HG03342 (cell line): ENCODE results near the gene KCNQ1.
"Not testable (repeated sequence)": the region's sequence is repeated elsewhere in the genome, so short reads cannot be mapped to it uniquely, and the experiment has no call there.

Experiments
- ATAC-seq: cut with Tn5 transposase; IDR thresholded peaks from one replicate; pipeline ENCODE4 v1.9.1; 2021; ENCODE audit warnings: mild to moderate bottlenecking, moderate library complexity; ENCODE audit not compliant: unreplicated experiment

KCNQ1 gene

GRCh38 chr11:2631161-2631560, 186.4 kb downstream of the KCNQ1 start:
- no peak for ATAC-seq

GRCh38 chr11:2639763-2640162, 195.0 kb downstream of the KCNQ1 start:
- not testable (repeated sequence) for ATAC-seq

- ATAC-seq, result no peak
Measured at GRCh38 chr11:2641623-2642022, 196.8 kb downstream of the KCNQ1 start.

- no peak for ATAC-seq
Measured at GRCh38 chr11:2643746-2644145, 198.9 kb downstream of the KCNQ1 start.

- no peak for ATAC-seq
Measured at GRCh38 chr11:2644844-2645778, 200.3 kb downstream of the KCNQ1 start.

DNA sequence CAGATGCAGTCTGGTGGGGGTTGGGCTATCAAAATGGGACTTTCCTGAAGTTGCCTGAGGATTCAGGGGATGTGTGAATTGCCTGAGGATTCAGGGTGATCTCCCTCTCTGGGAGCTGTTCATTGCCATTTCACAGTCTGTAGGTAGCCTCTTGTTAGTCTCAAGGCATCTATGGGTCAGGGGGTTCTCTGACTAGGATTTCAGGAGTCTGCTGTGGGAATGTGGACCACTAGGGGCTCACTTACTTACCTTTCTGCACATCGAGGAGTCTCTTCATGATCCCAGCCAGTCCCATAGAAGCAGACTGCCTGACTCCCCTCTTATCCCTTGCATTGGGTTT, 200.9 kb downstream of the KCNQ1 start:
- no peak for ATAC-seq

GRCh38 chr11:2647167-2647566, 202.4 kb downstream of the KCNQ1 start:
- ATAC-seq, result no peak

GRCh38 chr11:2647953-2648352, 203.1 kb downstream of the KCNQ1 start:
- no peak for ATAC-seq

- ATAC-seq, result no peak
Measured at GRCh38 chr11:2649400-2649799, 204.6 kb downstream of the KCNQ1 start.

DNA sequence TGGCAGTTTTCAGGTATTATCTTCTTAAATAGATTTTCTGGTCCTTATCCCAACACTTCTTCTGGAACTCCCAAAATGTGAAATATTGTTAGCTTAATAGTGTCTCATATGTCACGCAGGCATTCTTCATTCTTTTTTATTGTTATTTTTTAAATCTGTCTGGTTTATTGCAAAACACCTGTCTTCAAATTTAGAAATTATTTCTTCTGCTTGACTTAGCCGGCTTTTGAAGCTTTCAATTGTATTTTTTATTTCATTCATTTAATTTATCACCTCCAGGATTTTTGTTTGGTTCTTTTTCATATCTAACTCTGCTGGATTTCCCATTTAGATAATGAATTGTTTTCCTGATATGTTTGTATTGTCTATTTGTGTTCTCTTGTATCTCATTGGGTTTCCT, 205.0 kb downstream of the KCNQ1 start:
- ATAC-seq, result no peak

- ATAC-seq, result no peak
Measured at GRCh38 chr11:2650343-2650867, 205.6 kb downstream of the KCNQ1 start.

GRCh38 chr11:2651054-2651617, 206.3 kb downstream of the KCNQ1 start:
- ATAC-seq, result no peak

DNA sequence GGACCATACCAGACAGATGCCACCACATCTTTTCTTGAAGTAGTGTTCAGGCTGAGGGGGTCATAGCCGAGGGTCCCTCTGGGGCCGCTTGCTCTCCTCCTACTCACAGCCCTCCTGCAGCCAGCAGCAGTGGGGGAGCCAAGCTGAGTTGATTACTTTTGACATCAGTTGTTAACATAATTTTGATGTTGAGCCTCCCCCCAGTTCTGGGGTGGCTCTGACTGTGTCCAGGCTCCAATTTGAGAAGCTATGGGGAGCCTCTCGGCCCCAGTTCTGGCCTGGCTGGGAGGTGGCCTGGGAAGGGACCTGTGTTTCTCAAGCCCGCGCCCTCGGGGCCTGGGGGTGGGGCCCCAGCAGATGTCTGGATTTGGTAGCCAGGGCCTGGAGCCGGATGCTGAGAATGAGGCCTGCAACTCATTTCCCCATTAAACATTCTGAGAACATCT, 207.0 kb downstream of the KCNQ1 start:
- ATAC-seq, result no peak

- no peak for ATAC-seq
Measured at GRCh38 chr11:2652333-2653197, 207.8 kb downstream of the KCNQ1 start.

GRCh38 chr11:2653198-2653551, 208.4 kb downstream of the KCNQ1 start:
- ATAC-seq, result no peak

- no peak for ATAC-seq
Measured at GRCh38 chr11:2653930-2654739, 209.3 kb downstream of the KCNQ1 start.

DNA sequence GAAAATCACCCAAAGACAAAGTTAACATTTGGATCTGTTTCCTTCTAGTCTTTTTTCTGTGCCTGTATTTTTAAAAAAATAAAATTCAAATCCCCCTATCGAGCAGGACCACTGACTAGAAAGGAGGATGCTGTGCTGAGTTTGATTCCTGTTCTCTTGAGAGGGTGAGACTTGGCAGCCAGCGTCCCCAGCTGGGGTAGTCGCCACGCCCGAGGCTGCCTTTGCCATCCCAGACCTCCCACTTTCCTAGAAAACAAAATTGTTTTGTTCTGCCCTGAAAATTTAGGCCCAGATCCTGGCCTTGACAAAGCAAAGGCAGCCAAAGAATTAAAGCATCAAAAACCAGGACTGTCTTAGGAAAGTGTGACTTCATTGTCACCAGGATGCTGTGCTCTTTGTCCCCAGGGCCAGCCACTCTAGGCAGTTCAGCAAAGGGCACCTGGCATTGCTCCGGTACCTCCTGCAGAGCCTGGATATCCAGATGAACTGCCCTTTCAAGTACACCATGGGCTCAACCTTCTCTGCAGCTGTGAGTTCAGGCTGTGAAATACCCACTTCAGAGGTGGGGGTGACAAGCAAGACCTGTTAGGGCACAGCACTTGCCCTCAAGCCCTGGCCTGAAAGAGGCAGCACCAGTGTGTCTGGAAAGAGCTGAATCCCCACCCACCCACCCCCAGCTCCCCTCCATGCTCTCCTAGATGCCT, 210.4 kb downstream of the KCNQ1 start:
- no peak for ATAC-seq

DNA sequence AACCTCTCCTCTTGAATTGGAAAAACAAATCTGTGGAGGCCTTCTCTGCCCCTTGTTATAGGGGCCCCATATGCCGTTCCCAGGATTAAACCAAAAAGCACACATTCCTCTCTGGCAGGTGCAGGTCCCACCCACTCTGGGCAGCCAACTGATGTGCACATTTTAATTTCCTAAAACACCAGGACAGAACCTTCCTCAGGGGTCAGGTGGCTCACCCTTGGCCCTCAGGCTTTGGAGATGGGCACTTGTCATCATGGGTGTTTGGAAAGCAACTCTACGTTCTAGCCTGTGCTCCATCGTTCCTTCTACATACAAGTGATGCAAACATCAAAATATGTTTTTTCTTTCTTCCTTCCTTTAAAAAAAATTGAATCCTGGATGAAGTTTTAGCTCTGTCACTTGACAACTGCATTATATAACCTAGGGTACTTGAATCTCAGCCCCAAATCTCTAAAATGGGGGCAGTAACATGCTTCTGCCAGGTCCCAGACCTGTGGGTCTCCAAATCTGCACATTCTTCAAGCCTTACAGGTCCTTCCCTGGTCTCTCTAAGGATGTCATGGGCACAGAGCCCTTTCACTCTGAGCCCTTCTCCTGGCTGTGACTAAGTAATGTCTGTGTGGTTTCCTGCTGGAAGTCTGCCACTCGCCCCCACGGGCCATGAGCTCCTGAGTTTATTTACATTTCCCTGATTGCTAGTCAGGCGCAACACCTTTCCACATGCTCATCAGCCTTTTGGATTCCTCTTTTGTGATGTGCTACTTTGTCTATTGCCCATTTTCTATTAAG, 211.2 kb downstream of the KCNQ1 start:
- no peak for ATAC-seq

DNA sequence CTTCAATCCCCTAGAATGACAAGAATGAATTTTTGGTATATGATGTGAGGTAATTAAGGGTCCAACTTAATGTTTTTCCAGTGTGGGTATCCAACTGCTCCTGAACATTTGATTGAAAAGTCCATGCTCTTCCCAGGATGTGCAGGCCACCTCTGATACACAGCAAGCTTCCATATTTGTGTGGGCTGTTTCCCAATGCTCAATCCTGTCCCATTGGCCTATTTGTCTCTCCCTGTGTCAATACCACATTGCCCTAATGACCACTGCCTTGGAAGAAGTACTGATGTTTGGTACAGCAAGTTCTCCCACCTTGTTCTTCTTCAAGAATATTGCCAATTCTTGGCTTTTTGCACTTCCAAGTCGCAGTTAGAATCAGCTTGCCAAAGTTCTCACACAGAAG, 212.1 kb downstream of the KCNQ1 start:
- no peak for ATAC-seq
